IMR-90 (cell line): ENCODE measurements around the gene DNASE1L1. TPM values are rescaled to one million over a fixed set of nuclear protein-coding genes. Genes with fewer than 3 reads are reported as not detected.

Source experiments
- ATAC-seq: fragments of 200-7000 bp; cut with Tn5 transposase; 2 replicates; pipeline ENCODE4 v1.9.1; 2020; ENCODE audit warnings: low read depth, mild to moderate bottlenecking, moderate library complexity
- BruUV-seq: library from RNA; stranded (reverse); fragments of 400-500 nt; replicated peaks from 2 replicates; lab custom pipeline; 2021; lab: Mats Ljungman, UMichigan
- CTCF ChIA-PET: fragments of 300-600 bp; formaldehyde crosslinking; extraction: SDS; loops from one replicate; lab custom pipeline; 2021; ENCODE audit warnings: antibody characterized with exemption; lab: Yijun Ruan, JAX
- POLR2A ChIA-PET: fragments of 300-600 bp; sonication (Branson Sonifier 250); formaldehyde crosslinking; loops from one replicate; lab custom pipeline; 2022; ENCODE audit warnings: antibody characterized with exemption; ENCODE audit not compliant: unreplicated experiment; lab: Charles Lee
- DNase-seq: peaks from one replicate; pipeline ENCODE4 v3.0.0; 2013
- H2AFZ ChIP-seq: replicated peaks from 2 replicates; pipeline ENCODE3; 2013; ENCODE audit warnings: low read length, mild to moderate bottlenecking; ENCODE audit not compliant: poor library complexity
- H2AK5ac ChIP-seq: 2 replicates; pipeline ENCODE4 v1.6.1; 2013; ENCODE audit warnings: low read depth, low read length, inconsistent platforms
- H2AK9ac ChIP-seq: replicated peaks from 2 replicates; pipeline ENCODE3; 2013; ENCODE audit warnings: mild to moderate bottlenecking, low read depth, low read length, moderate library complexity; ENCODE audit not compliant: poor library complexity
- H2BK120ac ChIP-seq: 2 replicates; pipeline ENCODE4 v1.6.1; 2013; ENCODE audit warnings: low read depth, low read length, inconsistent platforms
- H2BK15ac ChIP-seq: 3 replicates; pipeline ENCODE4 v1.6.1; 2013; ENCODE audit warnings: low read depth, low read length, inconsistent platforms
- H2BK20ac ChIP-seq: 2 replicates; pipeline ENCODE4 v1.6.1; 2013; ENCODE audit warnings: low read depth, mild to moderate bottlenecking, inconsistent platforms, low read length, moderate library complexity
- H2BK5ac ChIP-seq: 2 replicates; pipeline ENCODE4 v1.6.1; 2013; ENCODE audit warnings: mild to moderate bottlenecking, low read depth, low read length, inconsistent platforms; ENCODE audit not compliant: poor library complexity, severe bottlenecking
- H3K14ac ChIP-seq: replicated peaks from 2 replicates; pipeline ENCODE4 v1.6.1; 2013; ENCODE audit warnings: low read depth, low read length, inconsistent platforms
- H3K18ac ChIP-seq: 2 replicates; pipeline ENCODE4 v1.6.1; 2013; ENCODE audit warnings: low read depth, low read length, control low read depth
- H3K23ac ChIP-seq: 2 replicates; pipeline ENCODE4 v1.6.1; 2013; ENCODE audit warnings: low read depth, low read length, inconsistent platforms
- H3K27ac ChIP-seq: 2 replicates; pipeline ENCODE4 v1.5.1; 2013; ENCODE audit warnings: mild to moderate bottlenecking, control low read depth, low read length; ENCODE audit not compliant: insufficient read depth
- H3K27me3 ChIP-seq: 2 replicates; pipeline ENCODE4 v1.6.1; 2013; ENCODE audit warnings: low read length; ENCODE audit not compliant: control insufficient read depth, insufficient read depth
- H3K36me3 ChIP-seq: 2 replicates; pipeline ENCODE4 v1.6.1; 2013; ENCODE audit warnings: low read length, mixed read lengths; ENCODE audit not compliant: control insufficient read depth, insufficient read depth
- H3K4ac ChIP-seq: 2 replicates; pipeline ENCODE4 v1.6.1; 2013; ENCODE audit warnings: low read depth, low read length, inconsistent platforms
- H3K4me1 ChIP-seq: 2 replicates; pipeline ENCODE4 v1.6.1; 2013; ENCODE audit warnings: low read length, mixed read lengths; ENCODE audit not compliant: control insufficient read depth, insufficient read depth
- H3K4me2 ChIP-seq: 2 replicates; pipeline ENCODE4 v1.6.1; 2013; ENCODE audit warnings: low read depth, mild to moderate bottlenecking, control low read depth, low read length, moderate library complexity
- H3K4me3 ChIP-seq: 2 replicates; pipeline ENCODE4 v1.5.1; 2013; ENCODE audit warnings: low read depth, mild to moderate bottlenecking, control low read depth, low read length, moderate library complexity; ENCODE audit not compliant: insufficient read depth
- H3K56ac ChIP-seq: 2 replicates; pipeline ENCODE4 v1.6.1; 2013; ENCODE audit warnings: low read length, inconsistent platforms; ENCODE audit not compliant: insufficient read depth; ENCODE audit errors: extremely low read depth
- H3K79me1 ChIP-seq, 2 experiments: 2 replicates each; pipeline ENCODE4 v1.6.1; 2013; ENCODE audit warnings: low read length in 2 of 2, inconsistent platforms in 1 of 2, low read depth in 1 of 2
- H3K9ac ChIP-seq: 2 replicates; pipeline ENCODE4 v1.6.1; 2013; ENCODE audit warnings: low read depth, low read length, control low read depth
- H3K9me1 ChIP-seq: 2 replicates; pipeline ENCODE4 v1.6.1; 2013; ENCODE audit warnings: low read length, inconsistent platforms; ENCODE audit not compliant: insufficient read depth
- H3K9me3 ChIP-seq: 2 replicates; pipeline ENCODE4 v1.6.1; 2013; ENCODE audit warnings: low read length; ENCODE audit not compliant: control insufficient read depth, insufficient read depth
- H4K20me1 ChIP-seq: 2 replicates; pipeline ENCODE4 v1.6.1; 2013; ENCODE audit warnings: low read length, inconsistent platforms; ENCODE audit not compliant: insufficient read depth
- H4K5ac ChIP-seq: 2 replicates; pipeline ENCODE4 v1.6.1; 2013; ENCODE audit warnings: mild to moderate bottlenecking, low read depth, low read length, control low read depth
- H4K8ac ChIP-seq, 2 experiments: 2 replicates each; pipeline ENCODE4 v1.6.1; 2013; ENCODE audit warnings: low read depth in 2 of 2, low read length in 2 of 2, control low read depth in 1 of 2, inconsistent platforms in 1 of 2
- H4K91ac ChIP-seq: 2 replicates; pipeline ENCODE4 v1.6.1; 2013; ENCODE audit warnings: low read depth, low read length, inconsistent platforms; ENCODE audit not compliant: insufficient read depth
- BHLHE40 ChIP-seq: fragments of 150-350 bp; IDR thresholded peaks from 2 replicates; pipeline ENCODE4 v1.6.1; 2016; ENCODE audit warnings: mild to moderate bottlenecking, low read depth, low read length
- WGBS, 2 experiments: methylation state at CpG; one replicate each; pipeline versions ENCODE4 v1.1.5 to v1.1.7; 2013; ENCODE audit warnings: missing lambda C conversion rate in 2 of 2; ENCODE audit not compliant: insufficient read length in 1 of 2; ENCODE audit errors: extremely low coverage in 2 of 2; 5-methylcytosine and 5-hydroxymethylcytosine counted together
- dilution Hi-C: fragments of 300-500 bp; cut with HindIII; formaldehyde crosslinking; loops from one replicate; pipeline ENCODE4 v1.14.3; 2018; ENCODE audit warnings: low sequenced_read_pairs; ENCODE audit not compliant: unreplicated experiment
- in situ Hi-C: fragments of 300-500 bp; cut with MboI; formaldehyde crosslinking; loops from 3 replicates; pipeline ENCODE4 v1.14.3; 2019; ENCODE audit warnings: low sequenced_read_pairs, inconsistent platforms, mixed read lengths
- intact Hi-C: fragments of 100-400 bp; cut with micrococcal nuclease; formaldehyde crosslinking; loops from 2 replicates; pipeline ENCODE4 v1.10.0; 2022
- polyA plus RNA-seq, 3 experiments: library from polyadenylated mRNA; depleted of rRNA; stranded (reverse); fragments of >200 nt; gene quantifications; 2 replicates each; pipeline ENCODE4 v1.2.3, GENCODE V29; 2012; ENCODE audit warnings: low replicate concordance in 1 of 3
- total RNA-seq: library from RNA; depleted of rRNA; stranded (reverse); fragments of >200 nt; gene quantifications from 2 replicates; pipeline ENCODE4 v1.2.3, GENCODE V29; 2012
- TF ChIP-seq, protein P1 (sequence below): fragments of 150-350 bp; IDR thresholded peaks from 2 replicates; pipeline ENCODE4 v1.6.1; 2017; ENCODE audit warnings: mild to moderate bottlenecking, antibody characterized with exemption, low read length, low read depth

DNASE1L1 gene
- total and polyA plus RNA-seq, 2 of the 4 experiments (the other 2 are of a cell fraction), result 51.4 to 55.5 TPM

DNA sequence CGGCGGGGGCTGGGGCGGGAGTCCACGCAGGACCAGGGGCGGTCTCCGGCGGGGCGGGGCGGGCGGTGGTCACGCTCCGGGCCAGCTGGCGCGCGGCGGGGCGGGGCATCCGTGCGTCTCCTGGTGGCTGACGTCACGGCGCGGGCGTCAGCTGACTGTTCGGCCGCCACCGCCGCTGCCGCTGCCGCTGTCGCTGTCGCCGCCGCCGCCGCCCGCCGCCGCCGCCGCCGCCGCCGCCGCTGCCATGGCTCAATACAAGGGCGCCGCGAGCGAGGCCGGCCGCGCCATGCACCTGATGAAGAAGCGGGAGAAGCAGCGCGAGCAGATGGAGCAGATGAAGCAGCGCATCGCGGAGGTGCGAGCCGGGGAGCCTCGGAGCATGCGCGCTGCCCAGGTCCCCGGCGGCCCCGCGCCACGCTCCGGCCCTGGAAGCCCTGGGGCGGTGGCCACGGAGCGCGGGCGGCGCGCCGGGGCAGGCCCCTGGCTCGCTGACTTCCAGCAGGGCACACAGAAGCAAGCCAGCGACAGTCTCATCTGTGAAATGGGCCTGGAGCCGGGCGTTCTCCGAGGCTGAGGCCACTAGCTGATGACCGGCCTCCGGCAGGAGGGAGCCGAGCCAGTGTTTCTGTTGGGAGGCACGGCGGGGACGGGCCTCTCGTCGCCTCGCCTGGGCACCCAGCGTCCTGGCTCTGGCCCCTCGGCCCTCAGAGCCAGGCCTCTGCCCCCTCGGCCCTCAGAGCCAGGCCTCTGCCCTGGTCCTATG, 35.1 kb upstream of the DNASE1L1 start, which contains the start of gene FAM50A:
TSS of gene FAM50A (plus strand) at position 150 of the 763 bp plus-strand sequence. CDS start at position 245, 95 bp downstream.
- Histone ChIP-seq H3K9ac (peak within 1 kb of the TSS; percentile 91), H2BK20ac (no peak within 1 kb of the TSS), H4K8ac (peak within 1 kb of the TSS; percentile 52 to 66; a peak in 2 of 4 replicates), H3K9me1 (no peaks in the 10 kb centered on the region), H2BK5ac (peak within 1 kb of the TSS; percentile 63), H3K4me1 (peaks cover 8% of the 10 kb centered on the region; the same call in 1 of the 2 replicates), H3K23ac (peak within 1 kb of the TSS; percentile 82), H3K79me1 (peaks cover 0 to 27% of the 10 kb centered on the region in 2 experiments; a peak in 2 of 4 replicates), H4K5ac (peak within 1 kb of the TSS; percentile 68), H3K27ac (peak within 1 kb of the TSS; percentile 90), H2BK120ac (no peak within 1 kb of the TSS), H4K20me1 (peaks cover under 1% of the 10 kb centered on the region), H2AK5ac (peak within 1 kb of the TSS; percentile 91), H3K4me2 (peak within 1 kb of the TSS; percentile 95), H4K91ac (peak within 1 kb of the TSS; percentile 51), H3K4ac (peak within 1 kb of the TSS; percentile 80), H3K4me3 (peak within 1 kb of the TSS; percentile 94), H3K27me3 (no peaks in the 10 kb centered on the region), H2AK9ac (peak within 1 kb of the TSS; percentile 97), H3K9me3 (no peaks in the 10 kb centered on the region; the same call in 1 of the 2 replicates), H3K36me3 (peaks cover 51% of the 10 kb centered on the region), H3K14ac (peak within 1 kb of the TSS; percentile 79), H2AFZ (peak within 1 kb of the TSS; percentile 91), H2BK15ac (no peak within 1 kb of the TSS), H3K56ac (no peak within 1 kb of the TSS), H3K18ac (peak within 1 kb of the TSS; percentile 6; the same call in 1 of the 2 replicates)
- 27% methylated on average over 80 of the region's 94 CpGs; no CpG with 5 or more reads in 1 of the 2 experiments for WGBS, 2 experiments
- BruUV-seq, result no TSS peak
- in situ Hi-C loops (no loop called here), dilution Hi-C loops (no loop called here), intact Hi-C loops (loop anchor here (1.0 kb wide), 1 partner anchor 35 kb away; the partner anchor contains the start of gene DNASE1L1)
- DNase-seq, result peak; percentile 42
- ChIA-PET POLR2A (no interaction called here), CTCF (no interaction called here)
- ATAC-seq, result peak; percentile 91
- no peak for TF ChIP-seq BHLHE40
- TF ChIP-seq, protein P1, sequence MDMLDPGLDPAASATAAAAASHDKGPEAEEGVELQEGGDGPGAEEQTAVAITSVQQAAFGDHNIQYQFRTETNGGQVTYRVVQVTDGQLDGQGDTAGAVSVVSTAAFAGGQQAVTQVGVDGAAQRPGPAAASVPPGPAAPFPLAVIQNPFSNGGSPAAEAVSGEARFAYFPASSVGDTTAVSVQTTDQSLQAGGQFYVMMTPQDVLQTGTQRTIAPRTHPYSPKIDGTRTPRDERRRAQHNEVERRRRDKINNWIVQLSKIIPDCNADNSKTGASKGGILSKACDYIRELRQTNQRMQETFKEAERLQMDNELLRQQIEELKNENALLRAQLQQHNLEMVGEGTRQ, result peak; percentile 49
